ENCODE results near the gene ACTA2.

DNA sequence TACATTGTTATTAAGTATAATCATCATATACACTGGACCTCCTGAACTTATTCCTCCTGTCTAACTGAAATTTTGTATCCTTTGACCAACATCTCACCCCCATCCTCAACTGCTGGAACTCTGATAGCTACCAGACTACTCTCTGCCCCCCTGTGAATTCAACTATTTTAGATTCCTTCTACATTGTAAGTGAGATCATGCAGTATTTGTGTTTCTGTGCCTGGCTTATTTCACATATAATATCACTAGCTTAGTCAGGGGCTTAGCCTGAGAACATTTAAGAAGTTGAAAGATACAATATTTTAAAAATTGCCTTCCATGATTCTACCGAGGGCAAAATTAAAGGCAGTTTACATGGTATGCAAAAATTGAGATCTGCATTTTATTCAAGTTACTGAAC lies 45.7 kb downstream of the ACTA2 start:
- TF ChIP-seq, protein P1, sequence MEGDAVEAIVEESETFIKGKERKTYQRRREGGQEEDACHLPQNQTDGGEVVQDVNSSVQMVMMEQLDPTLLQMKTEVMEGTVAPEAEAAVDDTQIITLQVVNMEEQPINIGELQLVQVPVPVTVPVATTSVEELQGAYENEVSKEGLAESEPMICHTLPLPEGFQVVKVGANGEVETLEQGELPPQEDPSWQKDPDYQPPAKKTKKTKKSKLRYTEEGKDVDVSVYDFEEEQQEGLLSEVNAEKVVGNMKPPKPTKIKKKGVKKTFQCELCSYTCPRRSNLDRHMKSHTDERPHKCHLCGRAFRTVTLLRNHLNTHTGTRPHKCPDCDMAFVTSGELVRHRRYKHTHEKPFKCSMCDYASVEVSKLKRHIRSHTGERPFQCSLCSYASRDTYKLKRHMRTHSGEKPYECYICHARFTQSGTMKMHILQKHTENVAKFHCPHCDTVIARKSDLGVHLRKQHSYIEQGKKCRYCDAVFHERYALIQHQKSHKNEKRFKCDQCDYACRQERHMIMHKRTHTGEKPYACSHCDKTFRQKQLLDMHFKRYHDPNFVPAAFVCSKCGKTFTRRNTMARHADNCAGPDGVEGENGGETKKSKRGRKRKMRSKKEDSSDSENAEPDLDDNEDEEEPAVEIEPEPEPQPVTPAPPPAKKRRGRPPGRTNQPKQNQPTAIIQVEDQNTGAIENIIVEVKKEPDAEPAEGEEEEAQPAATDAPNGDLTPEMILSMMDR (IDR thresholded peaks at IDR 0.05; ENCODE audit: low read length): no peak
- no peak for TF ChIP-seq EZH2phosphoT487 (IDR thresholded peaks at IDR 0.05; ENCODE audit: low read length)
- TF ChIP-seq EZH2 (optimal IDR thresholded peaks at IDR 0.05; ENCODE audit: low read depth, low read length): no peak

Data from MM.1S (cell line).